GM12878 (cell line): ENCODE data around the gene ANKFY1.

Experiments used
- BACH1 ChIP-seq: fragments of 450-650 bp; IDR thresholded peaks from 2 replicates; pipeline ENCODE4 v1.6.1; 2017; ENCODE audit warnings: mild to moderate bottlenecking, borderline replicate concordance
- BCL11A ChIP-seq: IDR thresholded peaks from 2 replicates; pipeline ENCODE4 v1.6.1; 2011; ENCODE audit warnings: low read depth, low read length
- CTCF ChIP-seq, 3 experiments: IDR thresholded peaks in 2 of 3; conservative IDR thresholded peaks in 1 of 3; 2 replicates each; pipeline ENCODE4 v1.5.1; 2011; ENCODE audit warnings: low read depth in 3 of 3, low read length in 3 of 3, mild to moderate bottlenecking in 3 of 3, control low read depth in 2 of 3, moderate library complexity in 2 of 3, inconsistent platforms in 1 of 3, mixed read lengths in 1 of 3; ENCODE audit not compliant: control insufficient read depth in 2 of 3, insufficient read depth in 1 of 3; ENCODE audit errors: extremely low read depth in 1 of 3
- EZH2 ChIP-seq: IDR thresholded peaks from 2 replicates; pipeline ENCODE4 v1.6.1; 2012; ENCODE audit warnings: low read depth, mild to moderate bottlenecking, control low read depth, inconsistent platforms, low read length, borderline replicate concordance; ENCODE audit not compliant: control insufficient read depth
- MAX ChIP-seq: IDR thresholded peaks from 2 replicates; pipeline ENCODE4 v1.6.1; 2012; ENCODE audit warnings: low read depth, low read length, improper control_type of control experiment
- NRF1 ChIP-seq: conservative IDR thresholded peaks from 2 replicates; pipeline ENCODE4 v1.6.1; 2011; ENCODE audit warnings: mild to moderate bottlenecking, low read depth, low read length, improper control_type of control experiment
- POLR2A ChIP-seq: IDR thresholded peaks from 2 replicates; pipeline ENCODE4 v1.6.1; 2011; ENCODE audit warnings: low read depth, mild to moderate bottlenecking, low read length

GRCh38 chr17:4159761-4160160 is 104.0 kb downstream of the ANKFY1 start:
- TF ChIP-seq POLR2A, result no peak
- no peak for TF ChIP-seq CTCF (IDR thresholded peaks at IDR 0.05 in 2 of 3, conservative IDR thresholded peaks at IDR 0.05 in 1 of 3; ENCODE audit: control insufficient read depth in 2 of 3, extremely low read depth in 1 of 3, insufficient read depth in 1 of 3, low read depth in 3 of 3, low read length in 3 of 3)
- no peak for TF ChIP-seq BACH1
- TF ChIP-seq BCL11A, result no peak
- no peak for TF ChIP-seq MAX
- no peak for TF ChIP-seq EZH2
- no peak for TF ChIP-seq NRF1
